HPDE6-E6E7 (cell line): ENCODE measurements around the gene HACD4.

Source experiments
- DNase-seq: peaks from one replicate; pipeline ENCODE4 v3.0.0; 2011; ENCODE audit warnings: missing footprints; ENCODE audit errors: extremely low spot score

HACD4 gene, protein sequence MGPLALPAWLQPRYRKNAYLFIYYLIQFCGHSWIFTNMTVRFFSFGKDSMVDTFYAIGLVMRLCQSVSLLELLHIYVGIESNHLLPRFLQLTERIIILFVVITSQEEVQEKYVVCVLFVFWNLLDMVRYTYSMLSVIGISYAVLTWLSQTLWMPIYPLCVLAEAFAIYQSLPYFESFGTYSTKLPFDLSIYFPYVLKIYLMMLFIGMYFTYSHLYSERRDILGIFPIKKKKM

DNA sequence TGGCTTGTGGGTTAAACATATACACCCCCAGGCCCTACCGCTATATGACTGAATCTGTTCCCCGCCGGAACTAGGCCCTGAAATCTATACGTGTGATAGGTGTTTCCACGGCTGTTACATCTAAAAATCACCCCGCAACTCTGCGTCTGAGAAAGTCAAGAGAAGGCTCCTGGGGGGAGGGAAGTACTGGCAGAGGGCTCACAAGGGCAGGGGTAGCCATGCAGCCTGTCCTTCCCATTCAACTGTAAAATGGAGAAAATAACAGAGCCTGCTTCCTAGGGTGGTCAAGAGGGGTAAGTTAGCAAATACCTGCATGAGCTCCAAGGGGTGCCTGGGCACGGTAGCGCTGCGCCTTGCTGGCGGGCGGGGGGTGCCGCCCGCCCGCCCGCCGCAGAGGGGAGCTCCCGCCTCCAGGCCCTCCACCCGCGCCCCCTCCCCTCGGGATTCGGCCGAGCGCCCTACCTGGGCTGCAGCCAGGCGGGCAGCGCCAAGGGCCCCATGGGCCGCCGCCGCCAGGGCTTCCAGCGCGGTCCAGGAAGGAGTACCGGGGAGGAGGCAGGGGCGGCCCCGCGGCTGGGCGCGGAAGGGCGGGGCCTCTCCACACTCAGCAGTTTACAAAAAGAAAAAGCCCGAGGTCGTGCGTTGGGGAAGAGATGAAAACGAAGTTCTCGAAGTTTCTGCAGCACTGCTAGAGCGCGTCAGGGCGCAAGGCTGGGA, at the start of gene HACD4:
HACD4 (minus strand) TSS at position 550 of the 717 bp plus-strand sequence; CDS start at position 500, 50 bp downstream.
- peak; percentile 55 for DNase-seq

DNA sequence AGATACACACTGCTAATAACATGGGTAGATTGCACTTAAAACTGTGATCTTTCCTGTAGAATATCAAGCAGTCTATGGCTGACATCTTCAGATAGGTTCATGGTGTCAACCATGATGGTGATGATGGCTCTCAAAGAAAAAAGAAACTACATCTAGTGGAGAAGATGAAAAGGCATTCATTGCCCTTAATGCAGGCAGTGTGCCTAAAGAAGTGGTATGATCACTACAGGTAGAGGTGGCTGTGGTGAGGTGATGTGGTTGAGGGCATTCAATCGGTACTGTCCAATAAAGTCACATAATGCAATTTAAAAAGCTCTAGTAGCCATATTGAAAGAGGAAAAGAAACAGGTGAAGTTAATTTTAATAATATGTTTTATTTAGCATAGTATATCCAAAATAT, 49.4 kb upstream of the HACD4 start:
- DNase-seq = no peak

DNA sequence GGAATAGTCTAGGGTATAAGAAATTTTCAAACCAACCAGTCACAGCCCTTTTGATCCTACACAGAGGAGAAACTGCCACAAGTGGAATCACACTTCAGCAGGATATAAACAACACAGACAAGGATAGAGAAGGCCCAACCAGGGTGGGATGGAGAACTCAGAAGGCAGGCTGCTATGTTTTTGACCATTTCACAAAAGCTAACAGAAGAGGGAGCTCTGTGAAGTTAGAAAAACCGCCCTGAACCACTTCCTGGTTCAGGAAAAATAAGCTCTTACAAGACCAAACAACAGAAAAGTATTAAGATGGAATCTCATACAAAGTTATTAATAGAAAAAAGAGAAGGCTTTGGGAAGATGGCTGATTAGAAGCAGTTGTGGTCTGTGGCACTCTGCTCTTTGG, 47.3 kb upstream of the HACD4 start:
- DNase-seq = no peak

DNA sequence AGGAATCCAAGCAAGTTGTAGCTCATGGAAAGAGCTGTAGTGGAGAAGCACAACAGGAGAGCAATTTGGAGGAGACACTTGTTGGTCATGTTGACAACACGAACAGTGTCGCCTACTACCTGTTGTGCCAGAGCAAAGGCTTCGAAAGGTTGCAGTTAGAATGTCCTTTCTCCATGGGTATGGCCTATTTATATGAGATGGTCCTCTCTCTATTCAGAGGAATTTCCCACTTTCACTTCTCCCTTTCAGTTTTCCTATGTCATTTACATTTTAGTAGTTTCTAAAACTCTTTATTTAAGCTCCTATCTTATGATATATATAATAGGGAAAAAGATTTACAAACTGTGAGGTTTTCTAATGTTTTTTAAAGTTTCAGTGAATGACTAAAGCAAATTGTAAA, 46.3 kb upstream of the HACD4 start, which contains the start of gene IFNB1:
IFNB1 (minus strand) TSS at position 162 of the 400 bp plus-strand sequence; CDS start at position 89, 73 bp downstream.
- DNase-seq = no peak

DNA sequence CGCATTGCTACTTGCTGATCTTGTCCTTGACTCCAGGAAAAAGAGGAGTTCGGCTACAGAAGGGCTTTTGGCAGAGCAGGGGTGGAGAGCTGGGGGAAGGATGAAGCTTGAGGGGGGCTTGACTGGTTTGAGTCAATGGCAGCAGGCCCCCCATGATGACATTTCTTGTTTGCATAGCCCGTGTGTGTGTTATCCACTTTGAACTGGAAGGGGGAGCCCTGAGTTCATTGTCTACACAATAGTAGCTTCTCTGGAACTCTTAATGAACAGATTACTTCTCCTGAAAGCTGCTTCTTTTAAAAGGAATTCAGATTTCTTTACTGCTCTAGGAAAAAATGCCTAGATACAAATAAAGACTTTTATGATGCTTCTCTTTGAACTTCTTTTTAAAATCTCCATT, 44.0 kb upstream of the HACD4 start:
- DNase-seq = no peak

DNA sequence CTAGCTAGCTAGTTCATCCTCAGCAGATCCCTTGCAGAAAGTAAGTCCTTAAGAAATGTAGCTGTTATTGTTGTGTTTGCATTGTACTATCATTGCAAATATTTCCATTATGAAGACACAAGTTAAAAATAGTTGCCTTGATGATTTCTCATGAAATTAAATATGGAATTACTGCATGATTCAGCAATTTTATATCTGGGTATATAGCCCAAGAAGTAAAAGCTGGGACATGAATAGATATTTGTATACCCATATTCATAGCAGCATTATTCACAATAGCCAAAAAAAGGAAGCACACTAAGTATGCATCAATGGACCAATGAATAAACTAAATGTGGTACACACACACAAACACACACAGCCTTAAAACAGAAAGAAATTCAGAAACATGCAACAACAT, 39.5 kb upstream of the HACD4 start:
- no peak for DNase-seq

DNA sequence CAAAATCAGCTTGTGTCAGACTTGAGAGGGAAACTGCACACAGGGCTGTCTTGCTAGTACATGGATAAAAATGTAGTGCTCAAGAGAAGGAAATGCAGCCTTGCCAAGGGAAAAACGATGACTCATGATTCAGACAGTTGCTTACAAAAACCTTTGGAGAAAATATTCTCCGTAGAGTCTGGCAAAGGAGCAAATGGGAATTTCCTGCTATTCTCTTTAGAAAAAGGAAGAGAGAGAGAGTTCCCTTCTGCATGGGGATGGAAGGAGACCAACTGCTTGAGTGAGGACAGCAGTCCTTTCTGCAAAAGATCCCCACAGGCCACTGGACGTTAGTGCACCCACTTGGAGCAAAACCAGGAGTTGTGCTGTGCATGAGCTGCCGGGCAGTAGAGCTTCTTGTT, 38.7 kb upstream of the HACD4 start:
- DNase-seq = peak; percentile 46

DNA sequence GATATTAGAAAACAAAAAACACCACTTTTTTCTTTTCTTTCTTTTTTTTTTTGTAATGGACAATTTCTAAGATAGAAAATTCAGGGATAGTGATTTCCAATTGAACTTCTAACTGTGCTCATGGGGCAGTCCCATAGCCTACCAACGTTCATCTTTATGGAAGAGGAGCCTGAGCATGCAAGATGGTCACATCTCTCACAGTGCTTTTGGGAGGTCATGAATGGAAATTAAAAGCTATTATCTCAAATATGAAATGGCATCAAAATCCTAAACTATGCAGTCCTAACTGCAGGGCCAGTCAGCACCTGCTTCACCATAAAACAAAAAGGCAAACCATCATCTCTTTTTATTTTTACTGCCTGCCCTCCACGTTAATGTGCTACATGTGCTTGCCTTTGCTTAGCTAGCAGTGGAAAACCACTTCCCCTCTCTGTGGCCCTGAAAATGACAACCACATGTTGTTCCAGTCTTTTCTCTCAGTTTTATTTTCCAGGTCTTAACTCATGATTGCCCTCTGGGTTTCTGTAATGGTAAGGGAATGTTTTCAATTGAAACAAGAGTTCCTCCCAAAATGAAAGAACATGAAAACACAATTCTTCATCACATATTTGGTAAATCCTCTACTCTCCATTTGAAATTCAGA, 29.6 kb upstream of the HACD4 start:
- DNase-seq = no peak

DNA sequence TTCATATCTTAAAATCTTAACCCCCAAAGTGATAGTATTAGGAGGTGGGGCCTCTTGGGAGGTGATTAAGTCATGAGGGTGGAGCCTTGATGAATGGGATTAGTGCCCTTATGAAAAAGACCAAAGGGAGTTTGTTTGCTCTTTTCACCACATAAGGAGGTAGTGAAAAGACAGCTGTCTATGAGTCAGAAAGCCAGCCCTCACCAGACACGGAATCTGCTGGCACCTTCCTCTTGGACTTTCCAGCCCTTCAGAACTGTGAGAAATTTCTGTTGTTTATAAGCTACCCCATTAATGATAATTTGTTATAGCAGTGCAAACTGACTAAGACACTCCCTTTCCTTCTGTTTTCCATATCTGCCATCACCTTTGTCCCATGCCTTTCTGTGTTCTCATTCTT, 25.5 kb upstream of the HACD4 start:
- no peak for DNase-seq

DNA sequence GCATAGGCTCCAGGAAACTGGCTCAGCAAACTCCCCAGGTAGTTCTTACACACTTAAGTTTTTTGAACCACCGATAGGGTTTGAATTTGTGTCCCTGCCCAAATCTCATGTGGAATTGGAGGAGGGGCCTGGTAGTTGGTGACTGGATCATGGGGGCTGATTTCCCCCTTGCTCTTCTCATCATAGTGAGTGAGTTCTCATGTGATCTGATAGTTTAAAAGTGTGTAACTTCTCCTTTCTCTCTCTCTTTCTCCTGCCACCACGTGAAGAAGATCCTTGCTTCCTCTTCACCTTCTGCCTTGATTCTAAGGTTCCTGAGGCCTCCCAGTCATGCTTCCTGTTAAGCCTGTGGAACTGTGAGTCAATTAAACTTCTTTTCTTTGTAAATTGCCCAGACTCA, 22.4 kb upstream of the HACD4 start:
- no peak for DNase-seq

DNA sequence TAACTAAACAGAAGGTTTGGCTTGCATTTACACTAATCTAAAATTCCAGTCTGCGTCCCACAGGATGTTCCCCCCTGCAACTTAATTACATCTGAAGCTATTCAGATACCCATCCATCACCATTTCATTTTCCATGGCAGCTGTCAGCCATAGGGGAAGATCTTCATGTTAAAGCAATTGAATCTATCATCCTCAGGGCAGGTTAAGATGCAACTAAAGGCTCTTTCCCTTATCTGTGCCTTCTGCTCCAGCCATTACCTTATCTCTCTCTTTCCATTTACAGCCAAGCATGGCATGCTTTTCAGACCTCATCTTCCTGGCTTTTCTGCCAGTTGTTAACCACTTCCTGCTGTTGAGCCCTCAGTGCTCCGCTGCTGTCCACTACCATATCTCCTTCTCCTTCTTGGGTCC, 15.8 kb upstream of the HACD4 start:
- DNase-seq = no peak

DNA sequence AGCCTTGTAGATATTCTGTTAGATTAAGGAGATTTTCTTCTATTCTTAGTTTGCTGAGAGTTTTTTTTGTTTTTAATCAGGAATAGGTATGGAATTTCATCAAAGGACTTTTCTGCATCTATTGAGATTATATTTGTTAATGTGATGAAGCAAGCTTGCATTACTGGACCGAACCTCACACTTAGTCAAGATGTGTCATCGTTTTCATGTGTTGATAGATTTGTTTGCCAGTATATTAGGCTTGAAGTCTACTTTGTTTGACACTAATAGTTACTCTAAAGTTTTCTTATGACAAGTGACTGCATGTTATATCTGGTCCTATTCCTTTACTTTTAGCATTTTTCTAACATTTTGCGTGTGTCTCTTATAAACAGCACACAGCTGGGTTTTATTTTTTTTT, 12.4 kb upstream of the HACD4 start:
- DNase-seq = no peak

DNA sequence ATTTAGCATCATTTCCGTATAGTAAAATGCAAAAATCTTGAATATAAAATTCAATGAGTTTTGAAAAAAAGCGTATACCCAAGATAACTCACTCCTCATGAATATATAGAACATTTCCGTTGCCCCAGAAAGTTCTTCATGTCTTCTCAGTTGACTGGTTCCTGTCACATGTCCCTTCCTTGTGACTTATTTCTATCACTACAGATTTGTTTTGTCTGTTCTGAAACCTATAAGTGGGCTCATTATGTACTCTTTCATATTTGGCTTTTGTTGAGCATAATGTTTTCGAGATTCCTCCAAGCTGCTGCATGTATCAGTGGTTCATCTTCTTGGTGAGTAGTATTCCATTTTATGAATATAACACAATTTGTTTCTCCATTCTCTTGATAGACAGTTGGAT, 11.0 kb upstream of the HACD4 start:
- DNase-seq = no peak

DNA sequence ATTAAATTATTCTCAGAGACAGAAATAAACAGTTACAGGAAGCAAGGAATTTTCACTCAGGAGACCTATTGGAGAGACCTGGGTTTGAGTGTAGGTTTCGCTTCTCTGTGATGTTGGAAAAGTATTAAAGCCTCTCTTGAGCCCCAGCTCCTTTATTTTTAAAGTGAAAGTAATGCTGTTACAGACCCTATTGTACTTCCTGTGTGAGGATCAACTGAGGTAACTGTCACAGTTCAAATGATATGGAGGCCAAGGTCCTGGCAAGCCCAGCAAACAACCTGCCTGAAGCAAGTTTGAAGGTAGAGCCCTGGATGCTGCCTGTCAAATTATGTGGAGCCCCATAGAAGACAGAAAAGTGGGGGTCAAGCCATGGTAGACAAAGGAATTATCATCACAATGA, 7.9 kb upstream of the HACD4 start:
- no peak for DNase-seq

DNA sequence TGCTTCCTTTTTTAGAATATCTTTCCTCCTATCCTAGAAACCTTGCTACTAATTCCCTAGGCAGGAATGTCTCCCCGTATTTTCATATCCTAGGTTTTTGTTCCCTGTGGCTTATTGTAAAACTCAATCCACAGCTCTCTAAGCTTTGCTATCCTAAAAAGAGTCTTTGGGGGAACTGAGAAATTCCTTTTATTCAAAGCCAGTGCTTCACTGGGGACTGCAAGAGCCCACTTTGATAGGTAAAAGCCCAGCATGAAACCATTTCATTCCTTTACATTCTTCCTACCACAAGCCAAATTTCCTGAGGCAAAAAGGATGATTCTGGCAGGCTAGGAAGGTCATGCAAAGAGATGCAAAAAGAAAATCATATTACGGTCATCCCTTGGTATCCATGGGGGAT, 5.8 kb upstream of the HACD4 start:
- DNase-seq = no peak

DNA sequence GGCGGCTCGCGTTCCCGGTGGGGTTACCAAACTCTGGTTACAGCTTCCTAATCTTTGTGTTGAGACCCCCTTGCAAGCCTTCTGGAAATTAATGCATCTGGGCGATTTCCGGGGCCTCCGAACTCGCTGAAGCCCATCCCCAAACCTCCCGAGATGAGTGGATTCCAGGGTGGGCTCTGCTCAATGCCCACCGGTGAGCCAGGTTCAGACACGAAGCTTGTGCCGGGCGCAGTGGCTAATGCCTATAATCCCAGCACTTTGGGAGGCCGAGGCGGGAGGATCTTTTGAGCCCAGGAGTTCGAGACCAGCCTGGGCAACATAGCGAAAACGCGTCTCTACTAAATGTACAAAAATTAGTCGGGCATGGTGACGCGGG, 356 bp upstream of the HACD4 start:
- DNase-seq = no peak

DNA sequence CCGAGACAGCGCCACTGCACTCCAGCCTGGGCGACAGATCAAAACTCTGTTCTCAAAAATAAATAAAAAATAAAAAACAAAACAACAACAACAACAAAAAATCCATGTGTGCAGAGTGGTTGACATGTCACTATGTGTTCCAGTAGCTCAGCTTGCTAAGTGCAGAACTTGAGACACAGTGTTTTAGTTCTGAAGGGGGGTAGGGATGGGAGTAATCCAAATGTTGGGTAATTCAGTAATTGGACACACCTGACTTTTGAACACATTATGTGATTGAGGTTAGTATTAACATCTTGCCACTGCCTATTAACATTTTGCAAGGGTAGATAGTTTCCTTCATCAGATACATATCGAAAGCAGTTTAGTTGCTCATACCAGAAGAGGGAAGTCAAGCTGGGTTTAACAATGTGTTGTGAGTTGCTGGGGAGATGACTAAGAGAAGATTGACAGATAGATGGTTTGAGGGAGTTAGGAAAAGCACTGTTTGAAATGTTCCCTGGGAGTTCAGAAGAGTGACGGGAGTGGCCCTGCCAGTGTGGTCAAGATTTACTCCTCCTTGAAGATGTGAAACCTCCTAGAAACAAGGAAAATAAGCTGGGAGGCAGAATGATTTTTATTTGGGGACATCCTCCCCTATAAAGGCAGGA, 928 bp downstream of the HACD4 start:
- DNase-seq = peak; percentile 80

DNA sequence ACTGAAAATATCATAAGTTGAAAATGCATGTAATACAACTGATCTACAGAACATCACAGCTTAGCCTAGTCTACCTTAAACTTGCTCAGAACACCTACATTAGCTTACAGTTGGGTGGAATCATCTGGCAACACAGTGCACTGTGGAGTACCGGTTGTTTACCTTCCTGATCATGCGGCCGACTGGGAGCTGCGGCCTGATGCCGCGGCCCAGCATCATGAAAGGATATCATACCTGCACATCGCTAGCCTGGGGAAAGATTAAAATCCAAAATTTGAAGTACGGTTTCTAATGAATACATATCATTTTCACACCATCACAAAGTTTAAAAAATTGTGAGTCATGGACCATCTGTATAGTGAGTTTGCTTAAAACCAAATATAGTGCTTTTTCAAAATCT, 1.8 kb downstream of the HACD4 start:
- DNase-seq = no peak

DNA sequence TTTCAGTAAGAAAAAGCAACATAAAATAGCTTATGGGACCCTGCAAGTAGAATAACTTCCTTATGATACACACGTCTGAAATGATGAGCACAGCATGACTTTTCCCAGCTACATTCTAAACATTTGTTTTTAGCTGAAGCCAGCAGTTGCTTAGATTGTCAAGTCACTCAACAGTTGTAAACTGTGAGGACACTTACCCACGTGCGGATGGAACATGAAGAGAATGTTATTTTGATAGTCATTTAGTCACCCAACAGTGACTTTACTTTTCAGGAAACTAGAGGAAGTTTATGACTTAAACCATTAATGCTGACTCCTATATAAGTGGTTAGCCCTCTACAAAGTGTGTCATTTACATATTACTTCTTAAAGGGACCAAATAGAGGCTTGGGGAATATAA, 3.0 kb downstream of the HACD4 start:
- DNase-seq = no peak

DNA sequence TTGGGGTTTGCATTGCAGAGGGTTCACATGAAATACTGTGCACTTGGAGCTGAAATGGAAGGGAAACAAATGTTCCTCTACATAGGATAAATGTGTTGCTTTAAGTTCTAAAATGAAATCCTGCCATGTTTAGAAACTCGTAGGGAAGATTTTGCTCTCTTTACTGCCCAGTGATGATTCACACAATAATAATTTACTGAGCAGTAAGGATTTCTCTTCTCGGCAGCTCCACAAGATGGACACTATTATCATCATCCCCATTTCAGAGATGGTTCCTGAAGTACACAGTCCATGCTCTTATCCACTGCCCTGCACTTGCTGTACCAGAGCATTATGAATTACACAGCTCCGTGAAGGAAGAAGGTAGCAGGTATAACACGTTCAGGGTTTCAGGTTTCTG, 4.1 kb downstream of the HACD4 start:
- no peak for DNase-seq

DNA sequence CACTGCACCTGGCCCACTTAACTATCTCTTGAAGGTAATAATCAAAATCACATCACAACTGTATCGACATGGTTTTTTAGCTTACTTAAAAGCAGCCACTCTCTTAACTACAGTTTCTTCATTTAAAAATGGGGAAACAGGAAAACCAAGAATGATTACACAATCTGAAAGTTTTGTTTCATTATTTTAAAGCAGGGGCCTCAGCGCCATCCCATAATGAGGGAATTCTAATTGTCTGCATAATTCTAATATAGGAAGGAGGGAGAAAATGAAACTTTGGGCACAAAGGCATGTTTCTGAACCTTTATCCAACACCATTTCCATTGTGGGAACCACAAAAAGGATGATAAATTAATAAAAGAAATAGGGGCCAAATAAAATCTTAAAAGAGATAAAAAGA, 7.6 kb downstream of the HACD4 start:
- no peak for DNase-seq

DNA sequence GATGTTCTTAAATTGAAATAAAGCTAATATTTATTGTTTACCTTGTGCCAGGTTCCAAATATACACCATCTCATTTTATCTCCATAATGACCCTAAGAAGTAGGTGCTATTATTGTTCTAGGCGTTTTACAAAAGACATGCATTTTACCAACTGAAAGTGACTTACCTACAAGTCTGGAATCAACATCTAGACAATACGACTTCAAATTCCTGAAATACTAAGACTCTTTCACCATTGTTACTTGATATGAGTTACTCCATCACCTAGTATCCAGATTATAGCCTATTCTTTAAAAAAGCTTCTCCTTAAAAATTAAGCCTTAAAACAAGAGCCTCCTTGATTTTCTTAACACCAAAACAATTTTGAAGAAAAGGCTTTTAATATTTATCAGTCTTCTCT, 13.3 kb downstream of the HACD4 start:
- no peak for DNase-seq
